Lower leg skin (tissue), 3 donors: ENCODE data around the gene GTPBP6.

Source experiments
- POLR2A ChIP-seq, 2 donors: fragments of 450-650 bp; IDR thresholded peaks; one replicate each; pipeline ENCODE4 v1.6.1; 2016 to 2017; ENCODE audit warnings: antibody characterized with exemption in 2 of 2, mild to moderate bottlenecking in 1 of 2, moderate library complexity in 1 of 2
- TF ChIP-seq, protein P1 (sequence below), 3 donors: fragments of 450-650 bp; IDR thresholded peaks; one replicate each; pipeline ENCODE4 v1.5.1; 2016; ENCODE audit warnings: antibody characterized with exemption in 3 of 3, mild to moderate bottlenecking in 3 of 3, moderate library complexity in 2 of 3

- TF ChIP-seq POLR2A (IDR thresholded peaks at IDR 0.05): no peak
- TF ChIP-seq, protein P1, sequence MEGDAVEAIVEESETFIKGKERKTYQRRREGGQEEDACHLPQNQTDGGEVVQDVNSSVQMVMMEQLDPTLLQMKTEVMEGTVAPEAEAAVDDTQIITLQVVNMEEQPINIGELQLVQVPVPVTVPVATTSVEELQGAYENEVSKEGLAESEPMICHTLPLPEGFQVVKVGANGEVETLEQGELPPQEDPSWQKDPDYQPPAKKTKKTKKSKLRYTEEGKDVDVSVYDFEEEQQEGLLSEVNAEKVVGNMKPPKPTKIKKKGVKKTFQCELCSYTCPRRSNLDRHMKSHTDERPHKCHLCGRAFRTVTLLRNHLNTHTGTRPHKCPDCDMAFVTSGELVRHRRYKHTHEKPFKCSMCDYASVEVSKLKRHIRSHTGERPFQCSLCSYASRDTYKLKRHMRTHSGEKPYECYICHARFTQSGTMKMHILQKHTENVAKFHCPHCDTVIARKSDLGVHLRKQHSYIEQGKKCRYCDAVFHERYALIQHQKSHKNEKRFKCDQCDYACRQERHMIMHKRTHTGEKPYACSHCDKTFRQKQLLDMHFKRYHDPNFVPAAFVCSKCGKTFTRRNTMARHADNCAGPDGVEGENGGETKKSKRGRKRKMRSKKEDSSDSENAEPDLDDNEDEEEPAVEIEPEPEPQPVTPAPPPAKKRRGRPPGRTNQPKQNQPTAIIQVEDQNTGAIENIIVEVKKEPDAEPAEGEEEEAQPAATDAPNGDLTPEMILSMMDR (IDR thresholded peaks at IDR 0.05): no peak
Observed at GRCh38 chrX:341541-342101, 23.0 kb upstream of the GTPBP6 start.
